ENCODE measurements around the gene CACHD1.
A peak's percentile ranks its signal among the peaks of the same experiment; 100 is the strongest.
"Not testable (repeated sequence)": the region's sequence is repeated elsewhere in the genome, so short reads cannot be mapped to it uniquely, and the experiment has no call there.

Gene CACHD1

DNA sequence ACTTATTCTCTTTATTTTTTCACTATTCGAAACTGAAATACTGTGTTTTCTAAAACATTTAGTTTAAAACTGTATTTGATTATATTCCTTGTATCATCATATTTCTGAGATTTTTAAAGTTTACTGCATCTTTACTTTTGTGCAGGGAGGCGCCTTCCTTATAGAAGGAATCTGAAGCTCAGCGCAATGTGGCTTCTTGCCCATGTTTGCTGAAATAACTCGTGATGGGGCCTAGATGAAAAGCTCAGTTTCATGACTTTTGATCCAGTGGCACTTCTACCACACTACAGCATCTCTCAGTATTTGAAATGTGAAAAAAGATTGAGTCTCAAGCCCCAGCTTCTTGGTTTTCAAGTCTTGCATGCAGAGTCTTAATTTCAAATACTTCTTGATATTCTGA lies 28.4 kb downstream of the CACHD1 start:
- DNase-seq, result no peak

DNA sequence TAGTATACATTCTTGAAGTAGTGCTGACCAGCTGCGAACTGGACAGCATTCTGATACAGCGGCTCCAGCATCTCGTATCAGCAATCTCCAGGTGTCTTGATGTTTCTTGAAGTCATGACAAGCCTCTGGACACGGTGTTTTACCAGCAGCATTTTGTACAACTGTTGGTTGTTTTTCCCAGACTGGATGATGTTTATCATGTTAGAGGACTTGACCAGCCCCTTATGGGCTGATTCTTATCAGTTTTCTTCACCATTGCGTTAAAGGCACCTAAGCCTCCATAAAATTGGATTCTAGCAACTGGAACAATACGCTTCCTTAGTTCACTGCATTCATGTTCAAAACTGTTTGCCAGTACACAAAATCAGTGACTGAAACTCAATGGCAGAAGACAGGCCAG lies 29.1 kb downstream of the CACHD1 start:
- DNase-seq, result no peak

DNA sequence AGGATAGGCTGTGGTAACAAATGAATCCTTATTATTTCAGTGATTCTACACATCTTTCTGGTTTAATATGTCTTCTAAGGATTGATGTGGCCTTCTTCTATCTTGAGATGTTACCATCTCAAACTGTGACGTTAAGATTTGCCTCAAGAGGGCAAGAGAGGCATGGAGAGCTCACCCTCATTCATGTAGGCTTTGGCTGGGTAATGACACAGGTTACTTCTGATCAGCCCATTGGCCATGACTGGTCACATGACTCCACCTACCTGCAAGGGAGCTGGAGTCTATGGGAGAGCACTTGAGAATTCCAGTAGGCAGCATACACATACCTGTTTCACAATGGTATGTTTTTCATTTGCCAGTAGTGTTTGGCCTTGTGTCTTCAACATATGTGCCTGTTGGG lies 30.0 kb downstream of the CACHD1 start:
- no peak for DNase-seq

GRCh38 chr1:64502083-64502482 lies 32.2 kb downstream of the CACHD1 start:
- no peak for DNase-seq

- DNase-seq, result no peak
These were observed 33.0 kb downstream of the CACHD1 start for GRCh38 chr1:64502931-64503330.

DNA sequence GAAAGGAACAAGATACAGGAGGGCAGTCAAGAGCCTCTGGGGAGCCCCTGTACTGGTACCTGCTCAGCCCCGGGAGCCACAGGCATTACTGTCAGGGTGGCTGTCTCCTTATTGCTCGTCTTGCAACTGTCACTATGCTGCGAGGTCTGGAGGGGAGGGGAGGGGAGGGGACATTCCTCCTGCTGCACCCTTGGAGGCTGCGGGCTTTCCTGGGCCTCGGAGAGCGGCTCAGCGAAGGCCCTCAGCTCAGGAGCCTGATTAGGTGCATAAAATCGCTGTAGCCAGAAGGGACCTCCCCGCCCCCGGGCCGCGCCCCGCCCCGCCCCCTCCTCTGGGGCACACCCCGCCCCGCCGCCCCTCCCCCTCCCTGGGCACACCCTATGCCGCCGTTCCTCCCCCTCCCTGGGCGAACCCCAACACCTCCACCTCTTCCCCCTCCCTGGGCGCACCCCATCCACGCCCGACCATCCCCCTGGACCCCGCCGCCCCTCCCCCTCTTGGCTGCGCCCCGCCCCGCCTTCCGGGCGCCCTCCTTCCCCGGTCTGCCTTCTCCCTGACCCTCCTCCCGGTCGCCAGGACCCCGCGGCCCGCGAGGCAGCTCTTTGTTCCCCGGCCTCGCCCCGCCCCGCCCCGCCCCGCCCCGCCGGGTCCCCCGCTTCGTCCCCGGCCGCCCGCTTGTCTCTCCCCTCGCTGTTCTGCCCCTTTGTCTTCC lies 35.5 kb downstream of the CACHD1 start:
- DNase-seq, result peak; percentile 14

GRCh38 chr1:64505944-64506655 lies 36.2 kb downstream of the CACHD1 start:
- peak; percentile 99 for DNase-seq

DNA sequence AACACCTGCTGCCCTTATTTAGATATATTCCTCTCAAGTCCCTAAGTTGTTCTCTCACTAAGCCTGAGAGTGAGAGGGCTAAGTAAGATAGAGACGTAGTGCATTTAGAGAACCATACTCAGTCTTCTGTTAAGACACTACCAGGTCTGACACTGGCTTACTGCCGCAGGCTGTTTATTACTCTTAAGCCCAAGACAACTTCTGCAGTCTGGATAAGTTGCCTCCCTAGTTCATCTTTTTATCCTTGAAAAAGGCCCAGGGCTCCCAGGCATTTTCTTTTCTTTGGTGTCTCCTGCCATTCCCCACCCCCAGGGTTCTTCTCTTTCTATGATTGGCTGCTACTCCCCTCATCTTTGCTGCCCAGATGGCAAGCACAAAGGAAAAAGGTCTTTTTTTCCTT lies 38.7 kb downstream of the CACHD1 start:
- DNase-seq, result no peak

GRCh38 chr1:64511044-64511443 lies 41.1 kb downstream of the CACHD1 start:
- DNase-seq, result no peak

DNA sequence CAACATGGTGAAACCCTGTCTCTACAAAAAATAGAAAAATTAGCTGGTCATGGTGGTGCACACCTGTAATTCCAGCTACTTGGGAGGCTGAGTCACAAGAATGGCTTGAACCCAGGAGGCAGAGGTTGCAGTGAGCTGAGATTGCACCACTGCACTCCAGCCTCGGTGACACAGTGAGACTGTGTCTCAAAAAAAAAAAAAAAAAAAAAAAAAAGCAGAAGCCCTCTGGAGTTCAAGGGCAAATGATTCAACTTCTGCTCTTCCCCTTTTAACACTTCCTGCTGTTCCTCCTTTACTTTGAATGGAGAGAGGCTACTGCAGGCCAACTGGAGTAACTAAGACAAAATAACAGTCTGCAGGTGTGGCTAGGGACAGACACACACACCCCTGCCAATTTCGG lies 42.3 kb downstream of the CACHD1 start:
- DNase-seq, result not testable (repeated sequence)

DNA sequence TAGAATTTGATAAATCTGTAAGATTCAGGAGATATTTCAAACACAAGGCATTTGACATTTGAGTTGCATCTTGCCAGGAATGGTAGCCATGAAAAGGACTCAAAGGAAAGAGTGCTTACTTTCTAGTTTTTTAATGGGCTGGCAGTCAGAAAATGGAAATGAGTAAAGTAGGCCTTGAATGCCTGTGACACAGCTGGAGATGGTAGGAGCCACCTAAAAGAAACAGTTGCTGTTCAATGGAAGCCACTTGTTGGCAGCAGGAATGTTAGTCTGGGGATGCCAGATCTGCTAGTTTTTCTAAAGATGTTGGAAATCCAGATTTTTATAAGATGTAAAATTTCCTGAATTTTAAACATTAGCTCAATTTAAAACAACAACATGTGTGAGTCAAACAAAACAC lies 43.6 kb downstream of the CACHD1 start:
- no peak for DNase-seq

DNA sequence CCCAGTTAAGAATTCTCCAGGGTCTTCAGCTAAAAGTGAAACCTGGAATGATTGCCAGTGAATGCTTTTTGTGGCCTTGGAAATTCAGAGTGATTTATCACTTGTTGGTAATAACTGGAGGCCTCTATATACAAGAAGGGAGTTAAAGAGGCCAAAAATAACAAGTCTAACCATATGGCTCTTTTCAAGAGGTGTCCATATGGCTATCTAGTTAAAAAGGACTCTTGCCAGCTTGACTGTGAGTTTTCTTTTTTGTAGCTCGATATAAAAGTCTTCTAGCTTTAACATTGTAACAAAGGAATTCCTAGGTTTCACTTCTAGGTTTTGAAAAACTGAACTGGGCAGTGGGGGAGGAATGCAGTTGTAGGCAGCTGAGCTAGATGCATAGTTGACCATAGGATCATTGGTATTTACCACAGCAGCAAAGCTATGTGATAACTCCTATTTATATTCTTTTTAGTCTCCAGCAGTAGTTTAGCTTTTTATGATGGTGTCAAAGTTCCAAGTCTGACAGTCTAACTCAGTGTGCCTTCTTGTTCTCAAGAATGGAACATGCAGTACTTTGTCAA lies 44.4 kb downstream of the CACHD1 start:
- DNase-seq, result no peak

GRCh38 chr1:64515427-64515826 lies 45.5 kb downstream of the CACHD1 start:
- no peak for DNase-seq

DNA sequence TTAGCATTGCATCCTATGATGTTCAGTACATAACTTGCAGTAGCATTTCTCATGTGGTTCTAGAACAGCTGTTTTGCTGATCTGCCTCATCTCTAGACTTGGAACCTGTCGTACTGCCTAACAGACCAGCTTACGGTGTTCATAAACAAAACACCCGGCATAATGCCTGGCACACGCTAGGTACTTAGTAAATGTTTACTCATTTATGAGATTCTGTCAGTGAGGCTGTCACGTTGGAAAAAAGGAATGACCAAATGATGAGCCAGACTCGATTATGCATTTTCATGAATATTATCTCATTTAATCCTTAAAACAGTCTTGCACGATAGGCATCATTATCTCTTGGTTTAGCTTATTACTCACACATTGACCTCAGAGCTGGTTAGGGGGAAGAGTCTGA lies 46.4 kb downstream of the CACHD1 start:
- DNase-seq, result no peak

GRCh38 chr1:64516803-64517568 lies 47.1 kb downstream of the CACHD1 start:
- DNase-seq, result no peak

DNA sequence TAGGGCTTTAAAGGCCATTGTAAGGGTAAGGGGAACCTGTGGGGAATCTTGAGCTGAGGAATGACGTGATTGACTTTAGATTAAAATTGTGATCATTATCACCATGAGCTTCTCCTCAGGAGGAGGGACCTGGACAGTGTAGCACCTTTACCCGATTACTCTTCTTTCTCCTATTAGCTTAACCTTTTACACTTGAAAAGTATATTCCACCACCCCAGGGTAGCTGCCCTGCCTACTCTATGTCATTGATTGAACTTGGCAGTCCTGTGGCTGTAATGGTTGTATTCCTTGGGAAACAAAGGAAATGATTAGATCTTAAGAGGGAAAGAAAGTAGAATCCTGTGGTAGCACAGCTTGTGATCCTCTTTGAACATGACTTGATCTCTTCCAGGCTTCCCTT lies 47.7 kb downstream of the CACHD1 start:
- no peak for DNase-seq

DNA sequence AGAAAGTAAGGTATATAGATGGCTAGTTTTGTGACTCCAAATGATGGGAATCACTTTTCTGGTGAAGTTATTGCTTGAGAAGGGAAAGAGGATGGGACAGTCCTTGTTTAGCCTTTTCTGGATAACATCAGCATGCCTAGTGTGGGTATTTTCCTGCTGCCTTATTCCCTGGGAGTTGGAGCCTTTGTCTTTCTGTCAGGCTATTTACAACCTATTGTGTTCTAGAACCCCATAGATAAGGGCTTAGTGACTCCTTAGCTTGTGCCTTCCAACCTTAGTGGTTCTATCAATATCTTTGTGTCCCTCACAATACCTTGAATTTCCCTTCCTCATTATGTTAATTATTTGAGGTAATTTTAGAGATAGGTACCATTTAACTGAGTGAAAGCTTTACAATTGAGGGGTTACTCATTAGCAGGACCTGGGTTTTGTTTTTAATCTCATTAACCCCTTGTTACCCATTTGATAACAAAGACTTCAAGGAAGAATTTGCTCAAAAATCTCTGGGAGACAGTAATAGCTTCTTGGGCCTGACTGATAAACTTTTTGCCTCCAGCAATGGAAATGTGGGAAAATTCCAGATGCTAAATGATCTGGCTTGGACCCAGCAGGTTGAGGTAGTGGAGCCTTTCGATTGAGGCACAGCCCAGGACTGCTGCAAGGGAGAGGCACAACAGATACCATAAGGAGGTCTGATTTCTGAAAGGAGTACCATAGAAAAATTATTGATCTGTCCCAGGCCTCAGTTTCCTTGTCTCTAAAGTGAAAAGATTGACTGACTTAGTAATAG lies 49.0 kb downstream of the CACHD1 start:
- no peak for DNase-seq

GRCh38 chr1:64519901-64520300 lies 50.0 kb downstream of the CACHD1 start:
- no peak for DNase-seq

DNA sequence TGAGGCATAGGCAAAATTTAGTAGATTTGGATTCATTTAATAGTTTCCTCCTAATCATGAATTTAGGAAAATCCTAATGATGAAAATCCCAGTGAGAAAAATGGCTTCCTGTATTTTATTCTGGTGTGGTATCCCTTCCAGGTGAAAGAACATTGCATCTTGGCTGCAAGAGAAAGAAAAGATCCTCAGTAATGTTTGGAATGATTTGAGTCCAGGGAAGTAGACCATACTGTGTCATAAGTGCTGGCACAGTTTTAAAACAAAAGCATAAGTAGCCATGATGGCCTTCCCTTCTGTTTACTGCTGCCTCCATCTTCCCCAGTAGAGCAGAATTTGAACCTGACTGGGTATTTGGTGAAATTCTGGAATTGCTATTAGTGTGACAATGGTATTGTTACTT lies 52.8 kb downstream of the CACHD1 start:
- DNase-seq, result no peak

DNA sequence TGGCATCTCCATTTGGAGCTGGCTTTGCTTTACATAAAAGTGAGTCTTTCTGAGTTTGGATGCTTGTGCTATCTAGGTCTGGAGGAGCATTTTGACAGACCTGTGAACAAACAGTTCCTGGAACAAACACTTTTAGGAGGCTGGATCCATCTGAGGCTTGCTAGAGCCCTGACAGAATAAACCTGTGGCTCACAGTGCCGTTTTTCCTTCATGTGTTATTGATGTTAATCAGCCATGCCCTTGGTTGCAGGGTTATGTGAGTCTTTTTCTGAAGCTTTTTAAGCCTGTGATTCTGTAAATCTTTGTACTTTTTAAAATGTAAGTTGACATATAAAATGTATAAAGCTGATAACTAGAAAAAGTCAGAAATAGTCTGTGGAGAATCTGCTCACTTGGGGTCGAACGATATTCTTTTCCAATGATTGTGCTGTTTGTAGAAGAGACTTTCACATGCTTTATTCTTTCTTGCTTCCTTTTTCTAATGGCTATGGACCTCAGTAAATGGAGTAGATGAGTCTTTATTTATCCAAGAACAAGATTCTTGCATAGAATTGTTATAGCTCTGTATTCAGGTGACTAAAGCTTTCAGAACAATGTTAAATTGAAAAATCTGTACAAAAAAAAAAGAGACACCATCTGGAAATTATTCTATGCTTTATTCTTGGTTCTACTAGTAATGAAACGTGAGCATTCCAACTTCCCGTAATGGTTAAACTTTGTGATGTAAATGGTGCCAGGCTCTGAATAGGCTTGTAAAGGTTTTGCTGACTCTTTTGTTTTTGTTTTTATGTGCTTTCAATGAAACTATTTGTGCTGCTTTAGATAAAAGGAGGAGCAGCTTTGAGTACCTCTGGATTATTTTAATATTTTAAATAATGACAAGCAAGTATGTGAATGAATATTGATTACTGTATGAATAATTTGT lies 53.7 kb downstream of the CACHD1 start:
- DNase-seq, result no peak

GRCh38 chr1:64524614-64525013 lies 54.7 kb downstream of the CACHD1 start:
- no peak for DNase-seq
